ENCODE data around the gene LRMDA. TPM values are rescaled to one million over a fixed set of nuclear protein-coding genes. Genes with fewer than 3 reads are reported as not detected.

Gene LRMDA
- total RNA-seq, 3 donors from 2014 or later, result 9.4 to 14.9 (median 10.3) TPM

DNA sequence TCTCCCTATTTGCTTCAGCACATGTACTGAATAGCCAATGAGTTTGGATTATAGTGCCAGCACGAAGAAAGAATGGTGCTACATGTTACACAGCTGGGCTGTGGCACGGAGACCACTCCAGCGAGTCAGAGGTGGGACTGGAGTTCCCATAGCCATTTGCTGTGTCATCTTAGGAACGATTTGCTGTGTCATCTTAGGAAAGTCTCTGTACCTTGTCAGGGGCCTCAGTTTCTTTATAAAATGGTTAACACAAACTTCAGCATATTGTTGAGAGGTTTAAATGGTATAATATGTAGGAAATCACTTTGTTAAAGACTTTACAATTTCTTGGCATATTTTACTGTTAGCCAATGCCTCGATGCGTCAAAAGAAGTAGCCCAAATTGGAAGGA is 609.4 kb downstream of the LRMDA start:
- no peak for DNase-seq
- H3K9me3 ChIP-seq, result peaks cover 7% of the 10 kb centered on the region
- H3K36me3 ChIP-seq (ENCODE audit: low read depth), result no peaks in the 10 kb centered on the region
- TF ChIP-seq, protein P1, sequence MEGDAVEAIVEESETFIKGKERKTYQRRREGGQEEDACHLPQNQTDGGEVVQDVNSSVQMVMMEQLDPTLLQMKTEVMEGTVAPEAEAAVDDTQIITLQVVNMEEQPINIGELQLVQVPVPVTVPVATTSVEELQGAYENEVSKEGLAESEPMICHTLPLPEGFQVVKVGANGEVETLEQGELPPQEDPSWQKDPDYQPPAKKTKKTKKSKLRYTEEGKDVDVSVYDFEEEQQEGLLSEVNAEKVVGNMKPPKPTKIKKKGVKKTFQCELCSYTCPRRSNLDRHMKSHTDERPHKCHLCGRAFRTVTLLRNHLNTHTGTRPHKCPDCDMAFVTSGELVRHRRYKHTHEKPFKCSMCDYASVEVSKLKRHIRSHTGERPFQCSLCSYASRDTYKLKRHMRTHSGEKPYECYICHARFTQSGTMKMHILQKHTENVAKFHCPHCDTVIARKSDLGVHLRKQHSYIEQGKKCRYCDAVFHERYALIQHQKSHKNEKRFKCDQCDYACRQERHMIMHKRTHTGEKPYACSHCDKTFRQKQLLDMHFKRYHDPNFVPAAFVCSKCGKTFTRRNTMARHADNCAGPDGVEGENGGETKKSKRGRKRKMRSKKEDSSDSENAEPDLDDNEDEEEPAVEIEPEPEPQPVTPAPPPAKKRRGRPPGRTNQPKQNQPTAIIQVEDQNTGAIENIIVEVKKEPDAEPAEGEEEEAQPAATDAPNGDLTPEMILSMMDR (IDR thresholded peaks at IDR 0.05), result no peak
- H3K4me3 ChIP-seq, result no peak overlapping the region
- H3K4me1 ChIP-seq (ENCODE audit: low read depth), result peaks cover 10% of the 10 kb centered on the region
- intact Hi-C loops (cut with DNase I, micrococcal nuclease), result no loop called here
- ATAC-seq, result no peak

DNA sequence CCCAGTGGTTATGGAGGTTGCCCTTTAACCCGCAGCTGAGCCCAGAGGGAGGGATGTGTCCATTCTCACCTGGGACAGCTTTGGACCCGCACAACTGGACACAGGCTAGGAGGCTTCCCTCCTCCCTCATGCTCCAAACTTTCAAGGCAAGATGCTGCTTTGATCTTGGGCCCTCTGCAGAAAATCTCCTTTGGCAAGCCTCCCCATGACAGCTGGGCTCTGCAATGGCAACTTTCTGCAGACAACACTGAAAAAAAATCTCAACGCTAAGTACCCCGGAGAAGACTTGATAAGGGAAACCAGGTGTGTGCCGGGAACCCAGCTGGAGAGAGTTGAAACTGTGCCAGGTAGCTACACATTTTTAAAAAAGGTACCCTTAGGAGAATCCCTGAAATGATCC is 610.1 kb downstream of the LRMDA start:
- no peaks in the 10 kb centered on the region for H3K36me3 ChIP-seq (ENCODE audit: low read depth)
- H3K9me3 ChIP-seq, result peaks cover 7% of the 10 kb centered on the region
- ATAC-seq, result no peak
- TF ChIP-seq, protein P1 (IDR thresholded peaks at IDR 0.05), result no peak
- intact Hi-C loops (cut with DNase I, micrococcal nuclease), result no loop called here
- DNase-seq, result no peak
- peaks cover 5% of the 10 kb centered on the region for H3K4me1 ChIP-seq (ENCODE audit: low read depth)
- H3K4me3 ChIP-seq, result no peak overlapping the region

DNA sequence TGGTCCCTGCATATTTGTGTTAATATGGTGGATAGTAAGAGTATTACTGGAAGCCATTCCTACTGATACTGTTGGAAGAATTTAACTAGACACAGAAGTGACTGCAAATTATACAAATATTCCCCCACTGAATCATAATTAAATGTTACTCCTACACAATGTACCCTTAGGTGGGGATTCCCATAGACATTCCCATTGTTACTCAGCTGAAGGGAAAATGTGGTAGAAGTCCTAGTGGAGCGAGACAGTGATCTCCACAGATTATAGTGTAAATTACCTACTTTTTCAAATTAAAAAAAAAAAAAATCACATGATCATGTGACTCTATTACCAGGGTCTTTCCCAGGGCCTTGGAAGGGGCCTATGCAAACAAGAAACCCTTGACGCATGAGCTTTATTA is 611.8 kb downstream of the LRMDA start:
- no peak for ATAC-seq
- Histone ChIP-seq H3K4me3 (no peak overlapping the region), H3K9me3 (peaks cover 7% of the 10 kb centered on the region), H3K36me3 (ENCODE audit: low read depth) (no peaks in the 10 kb centered on the region), H3K4me1 (ENCODE audit: low read depth) (no peaks in the 10 kb centered on the region)
- intact Hi-C loops (cut with DNase I, micrococcal nuclease), result no loop called here
- DNase-seq, result no peak
- TF ChIP-seq, protein P1 (IDR thresholded peaks at IDR 0.05), result no peak

DNA sequence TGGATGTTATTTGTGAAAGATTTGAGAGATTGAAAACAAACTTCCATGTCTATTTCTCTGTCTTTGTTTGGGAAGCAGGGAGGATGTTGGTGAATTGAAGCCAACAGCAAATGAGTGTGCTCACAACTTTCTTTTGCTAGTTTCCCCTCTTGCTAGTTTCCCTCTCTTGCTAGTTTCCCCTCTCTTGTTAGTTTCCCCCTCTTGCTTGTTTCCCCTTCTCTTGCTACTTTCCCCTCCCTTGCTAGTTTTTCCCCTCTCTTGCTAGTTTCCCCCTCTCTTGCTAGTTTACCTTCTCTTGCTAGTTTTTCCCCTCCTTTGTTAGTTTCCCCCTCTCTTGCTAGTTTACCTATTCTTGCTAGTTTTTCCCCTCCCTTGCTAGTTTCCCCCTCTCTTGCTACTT is 613.3 kb downstream of the LRMDA start:
- intact Hi-C loops (cut with DNase I, micrococcal nuclease), result no loop called here
- no peak for DNase-seq
- TF ChIP-seq, protein P1 (IDR thresholded peaks at IDR 0.05), result no peak
- Histone ChIP-seq H3K9me3 (no peaks in the 10 kb centered on the region), H3K4me3 (no peak overlapping the region), H3K4me1 (ENCODE audit: low read depth) (no peaks in the 10 kb centered on the region), H3K36me3 (ENCODE audit: low read depth) (no peaks in the 10 kb centered on the region)
- ATAC-seq, result no peak

DNA sequence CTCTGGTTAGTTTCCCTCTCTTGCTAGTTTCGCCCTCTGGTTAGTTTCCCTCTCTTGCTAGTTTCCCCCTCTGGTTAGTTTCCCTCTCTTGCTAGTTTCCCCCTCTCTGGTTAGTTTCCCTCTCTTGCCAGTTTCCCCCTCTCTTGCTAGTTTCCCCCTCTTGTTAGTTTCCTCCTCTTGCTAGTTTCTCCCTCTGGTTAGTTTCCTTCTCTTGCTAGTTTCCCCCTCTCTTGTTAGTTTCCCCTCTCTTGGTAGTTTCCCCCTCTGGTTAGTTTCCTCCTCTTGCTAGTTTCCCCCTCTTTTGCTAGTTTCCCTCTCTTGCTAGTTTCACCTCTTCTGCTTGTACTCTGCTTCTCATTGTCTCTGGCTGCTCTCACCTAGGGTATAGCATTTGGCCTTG is 613.8 kb downstream of the LRMDA start:
- Histone ChIP-seq H3K4me1 (ENCODE audit: low read depth) (no peaks in the 10 kb centered on the region), H3K9me3 (no peaks in the 10 kb centered on the region), H3K36me3 (ENCODE audit: low read depth) (no peaks in the 10 kb centered on the region), H3K4me3 (no peak overlapping the region)
- intact Hi-C loops (cut with DNase I, micrococcal nuclease), result no loop called here
- ATAC-seq (no peak), DNase-seq (no peak)
- TF ChIP-seq, protein P1 (IDR thresholded peaks at IDR 0.05), result no peak

DNA sequence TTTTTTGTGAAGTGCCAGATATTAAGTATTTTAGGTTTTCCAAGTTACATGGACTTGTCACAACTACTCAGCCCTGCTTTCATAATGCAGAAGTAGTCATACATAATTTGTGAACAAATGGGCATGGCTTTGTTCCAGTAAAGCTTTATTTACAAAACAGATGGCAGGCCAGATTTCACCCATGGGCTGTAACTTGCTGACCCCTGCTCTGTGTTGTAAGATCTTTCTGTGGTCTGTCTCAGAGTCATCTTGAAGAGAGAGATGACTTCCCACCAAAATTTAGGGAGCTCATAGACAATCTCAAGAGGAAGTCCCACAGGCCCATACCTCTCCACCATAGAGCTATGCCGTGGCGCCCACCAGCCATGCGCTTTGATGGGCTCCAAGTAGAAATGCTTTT is 616.1 kb downstream of the LRMDA start:
- no peak for ATAC-seq
- DNase-seq, result no peak
- intact Hi-C loops (cut with DNase I, micrococcal nuclease), result no loop called here
- Histone ChIP-seq H3K36me3 (ENCODE audit: low read depth) (no peaks in the 10 kb centered on the region), H3K4me1 (ENCODE audit: low read depth) (peaks cover 6% of the 10 kb centered on the region), H3K4me3 (no peak overlapping the region), H3K9me3 (no peaks in the 10 kb centered on the region)
- TF ChIP-seq, protein P1 (IDR thresholded peaks at IDR 0.05), result no peak

All from mucosa of descending colon (tissue), 3 donors.